Mucosa of descending colon (tissue), 3 donors: ENCODE results near the gene ABCC8. TPM values are rescaled to one million over a fixed set of nuclear protein-coding genes. Genes with fewer than 3 reads are reported as not detected.

Experiments used
- ATAC-seq: fragments of 200-7000 bp; cut with Tn5 transposase; one replicate; pipeline ENCODE4 v1.9.1; 2020; ENCODE audit warnings: mild to moderate bottlenecking, moderate library complexity
- DNase-seq, 3 donors: peaks; one replicate each; pipeline ENCODE4 v3.0.0-alpha.2; 2020
- H3K36me3 ChIP-seq: fragments of 200-600 bp; one replicate; pipeline ENCODE4 v1.8.0; 2021; ENCODE audit warnings: low read depth, mild to moderate bottlenecking
- H3K4me1 ChIP-seq: fragments of 200-600 bp; one replicate; pipeline ENCODE4 v1.8.0; 2021; ENCODE audit warnings: low read depth, mild to moderate bottlenecking
- H3K4me3 ChIP-seq: fragments of 200-600 bp; one replicate; pipeline ENCODE4 v1.8.0; 2021; ENCODE audit warnings: mild to moderate bottlenecking
- H3K9me3 ChIP-seq: fragments of 200-600 bp; one replicate; pipeline ENCODE4 v1.8.0; 2021; ENCODE audit warnings: mild to moderate bottlenecking
- CTCF ChIP-seq: fragments of 200-600 bp; IDR thresholded peaks from one replicate; pipeline ENCODE4 v1.8.0; 2022; ENCODE audit warnings: antibody characterized with exemption, mild to moderate bottlenecking
- intact Hi-C, 2 donors: fragments of 100-400 bp; cut with DNase I in 1 of 2; cut with micrococcal nuclease in 1 of 2; formaldehyde crosslinking; loops; one replicate each; pipeline versions ENCODE4 v1.11.0 to v1.11.1; 2022; cut with DNase I, micrococcal nuclease
- total RNA-seq, 3 donors: library from RNA; stranded (reverse); fragmentation: NEBNext Ultra II Directional in 2 of 3; extraction: Animal tissue kit (Norgen Biotek cat#: 25700) in 2 of 3; gene quantifications; one replicate each; pipeline versions ENCODE4 v1.2.1 to v1.2.4, GENCODE V29; 2021 to 2023
- donor health status: DM: no; HTN: no; CAD: no; lungs with moderate emphysema.
- donor health status: DM: no; HTN: no; CAD: no.
- donor health status: DM: no; HTN: yes; CAD: no.

The ABCC8 gene
- total RNA-seq, 3 donors from 2014 or later, result 2.2 to 4.1 (median 3.3) TPM

- Histone ChIP-seq H3K4me3 (no peak overlapping the region), H3K4me1 (peaks cover 7% of the 10 kb centered on the region), H3K9me3 (no peaks in the 10 kb centered on the region), H3K36me3 (no peaks in the 10 kb centered on the region)
- TF ChIP-seq CTCF, result no peak
- intact Hi-C loops, result no loop called here
- ATAC-seq (no peak), DNase-seq (no peak)
Observed at GRCh38 chr11:17389957-17390649, 86.5 kb downstream of the ABCC8 start.

- Histone ChIP-seq H3K9me3 (no peaks in the 10 kb centered on the region), H3K36me3 (no peaks in the 10 kb centered on the region), H3K4me3 (peak overlapping the region; percentile 28), H3K4me1 (peaks cover 7% of the 10 kb centered on the region)
- peak; percentile 86 for DNase-seq
- intact Hi-C loops, result no loop called here
- ATAC-seq, result peak; percentile 88
- peak; percentile 70 for TF ChIP-seq CTCF
Observed at GRCh38 chr11:17389211-17389956, 87.3 kb downstream of the ABCC8 start.

GRCh38 chr11:17388609-17389210 lies 87.9 kb downstream of the ABCC8 start, which contains the start of gene KCNJ11:
KCNJ11 (minus strand) TSS chr11:17388659; CDS start chr11:17388091, 568 bp downstream.
- intact Hi-C loops, result no loop called here
- peak in 1 of 3 donors; percentile 27 for DNase-seq
- ATAC-seq, result peak; percentile 70
- H3K4me1 ChIP-seq, result peaks cover 7% of the 10 kb centered on the region
- TF ChIP-seq CTCF, result no peak
- H3K9me3 ChIP-seq, result no peaks in the 10 kb centered on the region
- H3K36me3 ChIP-seq, result no peaks in the 10 kb centered on the region
- peak within 1 kb of the TSS; percentile 28 for H3K4me3 ChIP-seq

GRCh38 chr11:17387811-17388210 lies 88.8 kb downstream of the ABCC8 start:
- no peak for TF ChIP-seq CTCF
- Histone ChIP-seq H3K4me3 (no peak overlapping the region), H3K9me3 (no peaks in the 10 kb centered on the region), H3K4me1 (peaks cover 7% of the 10 kb centered on the region), H3K36me3 (no peaks in the 10 kb centered on the region)
- DNase-seq (no peak), ATAC-seq (no peak)
- intact Hi-C loops, result no loop called here

GRCh38 chr11:17387254-17387653 lies 89.4 kb downstream of the ABCC8 start:
- intact Hi-C loops, result no loop called here
- TF ChIP-seq CTCF, result no peak

More at GRCh38 chr11:17387254-17387653, 89.4 kb downstream of the ABCC8 start:
- H3K4me1 ChIP-seq, result peaks cover 7% of the 10 kb centered on the region
- DNase-seq, result no peak
- no peak for ATAC-seq
- no peak overlapping the region for H3K4me3 ChIP-seq
- H3K9me3 ChIP-seq, result no peaks in the 10 kb centered on the region
- H3K36me3 ChIP-seq, result no peaks in the 10 kb centered on the region
